Adrenal gland (tissue), 5 donors: ENCODE measurements around the gene PIWIL1.

ENCODE experiments used
- POLR2A ChIP-seq, 2 donors: fragments of 450-650 bp; IDR thresholded peaks; one replicate each; pipeline ENCODE4 v1.6.1; 2017; ENCODE audit warnings: antibody characterized with exemption in 2 of 2, mild to moderate bottlenecking in 2 of 2, moderate library complexity in 1 of 2
- TF ChIP-seq, protein P1 (sequence below), 6 experiments: fragments of 450-650 bp in 4 of 6; fragments of 200-600 bp in 2 of 6; sonication (generic) in 1 of 6; IDR thresholded peaks; 1 replicate in 5 of 6; 2 replicates in 1 of 6; pipeline versions ENCODE4 v1.5.1 to v1.8.0; 2016 to 2021; ENCODE audit warnings: antibody characterized with exemption in 6 of 6, mild to moderate bottlenecking in 2 of 6, moderate library complexity in 1 of 6
- donor health status: DM: no; HTN: no; CAD: no.

DNA sequence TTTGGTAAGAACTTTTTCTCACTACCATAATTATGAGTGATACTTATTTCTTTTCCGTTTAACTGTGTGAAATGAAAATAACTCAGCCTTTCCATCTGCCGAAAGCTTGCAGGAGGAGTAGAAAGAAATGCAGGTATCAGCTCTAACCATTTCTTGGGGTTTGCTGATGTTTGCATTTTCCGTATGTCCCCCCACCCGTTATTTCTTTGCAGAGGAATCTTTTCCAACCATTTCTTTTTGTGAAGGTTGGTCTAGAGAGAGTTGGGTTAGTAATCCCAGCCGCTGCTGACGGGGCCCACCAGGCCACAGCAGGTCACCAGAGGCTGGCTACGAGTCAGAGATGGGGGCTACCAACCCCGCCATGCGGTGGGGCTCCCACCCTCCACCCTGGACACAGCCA is 7.0 kb upstream of the PIWIL1 start:
- TF ChIP-seq, protein P1, sequence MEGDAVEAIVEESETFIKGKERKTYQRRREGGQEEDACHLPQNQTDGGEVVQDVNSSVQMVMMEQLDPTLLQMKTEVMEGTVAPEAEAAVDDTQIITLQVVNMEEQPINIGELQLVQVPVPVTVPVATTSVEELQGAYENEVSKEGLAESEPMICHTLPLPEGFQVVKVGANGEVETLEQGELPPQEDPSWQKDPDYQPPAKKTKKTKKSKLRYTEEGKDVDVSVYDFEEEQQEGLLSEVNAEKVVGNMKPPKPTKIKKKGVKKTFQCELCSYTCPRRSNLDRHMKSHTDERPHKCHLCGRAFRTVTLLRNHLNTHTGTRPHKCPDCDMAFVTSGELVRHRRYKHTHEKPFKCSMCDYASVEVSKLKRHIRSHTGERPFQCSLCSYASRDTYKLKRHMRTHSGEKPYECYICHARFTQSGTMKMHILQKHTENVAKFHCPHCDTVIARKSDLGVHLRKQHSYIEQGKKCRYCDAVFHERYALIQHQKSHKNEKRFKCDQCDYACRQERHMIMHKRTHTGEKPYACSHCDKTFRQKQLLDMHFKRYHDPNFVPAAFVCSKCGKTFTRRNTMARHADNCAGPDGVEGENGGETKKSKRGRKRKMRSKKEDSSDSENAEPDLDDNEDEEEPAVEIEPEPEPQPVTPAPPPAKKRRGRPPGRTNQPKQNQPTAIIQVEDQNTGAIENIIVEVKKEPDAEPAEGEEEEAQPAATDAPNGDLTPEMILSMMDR (IDR thresholded peaks at IDR 0.05) = no peak
- TF ChIP-seq POLR2A (IDR thresholded peaks at IDR 0.05) = no peak
